Gastrocnemius medialis (tissue), 4 donors: ENCODE data around the gene TEX44.

Source experiments
- POLR2A ChIP-seq, 2 donors: fragments of 450-650 bp; IDR thresholded peaks; one replicate each; pipeline ENCODE4 v1.6.1; 2017; ENCODE audit warnings: antibody characterized with exemption in 2 of 2, mild to moderate bottlenecking in 2 of 2, moderate library complexity in 2 of 2
- TF ChIP-seq, protein P1 (sequence below), 5 experiments: fragments of 450-650 bp in 3 of 5; fragments of 200-600 bp in 2 of 5; sonication (generic) in 2 of 5; IDR thresholded peaks in 4 of 5; conservative IDR thresholded peaks in 1 of 5; 1 replicate in 4 of 5; 2 replicates in 1 of 5; pipeline ENCODE4 v1.5.1; 2016 to 2019; ENCODE audit warnings: antibody characterized with exemption in 5 of 5, mild to moderate bottlenecking in 3 of 5, moderate library complexity in 3 of 5

- TF ChIP-seq, protein P1, sequence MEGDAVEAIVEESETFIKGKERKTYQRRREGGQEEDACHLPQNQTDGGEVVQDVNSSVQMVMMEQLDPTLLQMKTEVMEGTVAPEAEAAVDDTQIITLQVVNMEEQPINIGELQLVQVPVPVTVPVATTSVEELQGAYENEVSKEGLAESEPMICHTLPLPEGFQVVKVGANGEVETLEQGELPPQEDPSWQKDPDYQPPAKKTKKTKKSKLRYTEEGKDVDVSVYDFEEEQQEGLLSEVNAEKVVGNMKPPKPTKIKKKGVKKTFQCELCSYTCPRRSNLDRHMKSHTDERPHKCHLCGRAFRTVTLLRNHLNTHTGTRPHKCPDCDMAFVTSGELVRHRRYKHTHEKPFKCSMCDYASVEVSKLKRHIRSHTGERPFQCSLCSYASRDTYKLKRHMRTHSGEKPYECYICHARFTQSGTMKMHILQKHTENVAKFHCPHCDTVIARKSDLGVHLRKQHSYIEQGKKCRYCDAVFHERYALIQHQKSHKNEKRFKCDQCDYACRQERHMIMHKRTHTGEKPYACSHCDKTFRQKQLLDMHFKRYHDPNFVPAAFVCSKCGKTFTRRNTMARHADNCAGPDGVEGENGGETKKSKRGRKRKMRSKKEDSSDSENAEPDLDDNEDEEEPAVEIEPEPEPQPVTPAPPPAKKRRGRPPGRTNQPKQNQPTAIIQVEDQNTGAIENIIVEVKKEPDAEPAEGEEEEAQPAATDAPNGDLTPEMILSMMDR (IDR thresholded peaks at IDR 0.05 in 4 of 5, conservative IDR thresholded peaks at IDR 0.05 in 1 of 5), result no peak
- TF ChIP-seq POLR2A (IDR thresholded peaks at IDR 0.05), result no peak
Measured at GRCh38 chr2:231576465-231576864, 16.2 kb upstream of the TEX44 start.
